ENCODE results near the gene LMTK3. TPM values are rescaled to one million over a fixed set of nuclear protein-coding genes. Genes with fewer than 3 reads are reported as not detected.

Gene LMTK3
- total and polyA plus RNA-seq, 2 of the 13 experiments (the other 11 are each of a cell fraction or from before 2014, with no cell fraction given), result 0.18 to 0.29 TPM

DNA sequence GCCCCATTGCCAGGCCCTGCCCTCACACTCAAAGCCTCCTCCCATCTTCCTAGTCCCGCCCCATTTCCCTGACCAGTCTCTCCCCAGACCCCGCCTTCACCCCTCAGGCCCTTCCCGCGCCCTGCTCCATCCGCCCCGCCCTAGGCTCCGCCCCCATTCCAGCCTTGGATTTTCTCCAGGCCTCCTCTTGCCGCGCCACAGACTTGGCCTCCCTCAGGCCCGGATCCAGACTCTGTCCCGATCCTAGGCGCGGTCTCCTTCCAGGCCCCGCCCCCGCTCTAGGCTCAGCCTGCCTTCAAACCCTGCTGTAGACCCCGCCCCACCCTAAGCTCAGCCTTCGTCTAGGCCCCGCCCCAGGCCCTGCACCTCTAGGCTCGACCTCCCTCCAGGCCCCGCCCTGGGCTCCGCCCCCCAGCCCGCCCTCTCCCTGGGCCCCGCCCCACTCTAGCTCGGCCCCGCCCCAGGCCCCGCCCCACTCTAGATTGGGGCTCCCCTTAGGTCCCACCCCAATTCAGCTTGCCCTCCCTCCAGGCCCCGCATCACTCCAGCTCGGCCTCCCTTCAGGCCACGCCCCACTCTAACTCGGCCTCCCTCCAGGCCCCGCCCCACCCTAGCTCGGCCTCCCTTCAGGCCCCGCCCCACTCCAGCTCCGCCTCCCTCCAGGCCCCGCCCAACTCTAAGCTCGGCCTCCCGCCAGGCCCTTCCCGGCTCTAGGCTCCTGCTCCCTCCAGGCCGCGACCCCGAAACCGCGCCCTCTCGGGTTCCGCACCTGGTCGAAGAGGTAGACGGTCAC is 18.5 kb downstream of the LMTK3 start (continued):
- TF ChIP-seq ZNF724P (CRISPR knock-in tag; IDR thresholded peaks at IDR 0.05; ENCODE audit: borderline replicate concordance), result 0 out of 2 replicates have a peak, but pooled peaks have one; percentile 24
- TF ChIP-seq SP1 (IDR thresholded peaks at IDR 0.05), result no peak
- peak; percentile 72 for TF ChIP-seq SP1 (CRISPR knock-in tag; IDR thresholded peaks at IDR 0.05)
- TF ChIP-seq, protein P1, sequence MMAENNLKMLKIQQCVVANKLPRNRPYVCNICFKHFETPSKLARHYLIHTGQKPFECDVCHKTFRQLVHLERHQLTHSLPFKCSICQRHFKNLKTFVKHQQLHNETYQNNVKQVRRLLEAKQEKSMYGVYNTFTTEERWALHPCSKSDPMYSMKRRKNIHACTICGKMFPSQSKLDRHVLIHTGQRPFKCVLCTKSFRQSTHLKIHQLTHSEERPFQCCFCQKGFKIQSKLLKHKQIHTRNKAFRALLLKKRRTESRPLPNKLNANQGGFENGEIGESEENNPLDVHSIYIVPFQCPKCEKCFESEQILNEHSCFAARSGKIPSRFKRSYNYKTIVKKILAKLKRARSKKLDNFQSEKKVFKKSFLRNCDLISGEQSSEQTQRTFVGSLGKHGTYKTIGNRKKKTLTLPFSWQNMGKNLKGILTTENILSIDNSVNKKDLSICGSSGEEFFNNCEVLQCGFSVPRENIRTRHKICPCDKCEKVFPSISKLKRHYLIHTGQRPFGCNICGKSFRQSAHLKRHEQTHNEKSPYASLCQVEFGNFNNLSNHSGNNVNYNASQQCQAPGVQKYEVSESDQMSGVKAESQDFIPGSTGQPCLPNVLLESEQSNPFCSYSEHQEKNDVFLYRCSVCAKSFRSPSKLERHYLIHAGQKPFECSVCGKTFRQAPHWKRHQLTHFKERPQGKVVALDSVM (CRISPR knock-in tag; IDR thresholded peaks at IDR 0.05), result peak; percentile 83
- TF ChIP-seq, protein P2, sequence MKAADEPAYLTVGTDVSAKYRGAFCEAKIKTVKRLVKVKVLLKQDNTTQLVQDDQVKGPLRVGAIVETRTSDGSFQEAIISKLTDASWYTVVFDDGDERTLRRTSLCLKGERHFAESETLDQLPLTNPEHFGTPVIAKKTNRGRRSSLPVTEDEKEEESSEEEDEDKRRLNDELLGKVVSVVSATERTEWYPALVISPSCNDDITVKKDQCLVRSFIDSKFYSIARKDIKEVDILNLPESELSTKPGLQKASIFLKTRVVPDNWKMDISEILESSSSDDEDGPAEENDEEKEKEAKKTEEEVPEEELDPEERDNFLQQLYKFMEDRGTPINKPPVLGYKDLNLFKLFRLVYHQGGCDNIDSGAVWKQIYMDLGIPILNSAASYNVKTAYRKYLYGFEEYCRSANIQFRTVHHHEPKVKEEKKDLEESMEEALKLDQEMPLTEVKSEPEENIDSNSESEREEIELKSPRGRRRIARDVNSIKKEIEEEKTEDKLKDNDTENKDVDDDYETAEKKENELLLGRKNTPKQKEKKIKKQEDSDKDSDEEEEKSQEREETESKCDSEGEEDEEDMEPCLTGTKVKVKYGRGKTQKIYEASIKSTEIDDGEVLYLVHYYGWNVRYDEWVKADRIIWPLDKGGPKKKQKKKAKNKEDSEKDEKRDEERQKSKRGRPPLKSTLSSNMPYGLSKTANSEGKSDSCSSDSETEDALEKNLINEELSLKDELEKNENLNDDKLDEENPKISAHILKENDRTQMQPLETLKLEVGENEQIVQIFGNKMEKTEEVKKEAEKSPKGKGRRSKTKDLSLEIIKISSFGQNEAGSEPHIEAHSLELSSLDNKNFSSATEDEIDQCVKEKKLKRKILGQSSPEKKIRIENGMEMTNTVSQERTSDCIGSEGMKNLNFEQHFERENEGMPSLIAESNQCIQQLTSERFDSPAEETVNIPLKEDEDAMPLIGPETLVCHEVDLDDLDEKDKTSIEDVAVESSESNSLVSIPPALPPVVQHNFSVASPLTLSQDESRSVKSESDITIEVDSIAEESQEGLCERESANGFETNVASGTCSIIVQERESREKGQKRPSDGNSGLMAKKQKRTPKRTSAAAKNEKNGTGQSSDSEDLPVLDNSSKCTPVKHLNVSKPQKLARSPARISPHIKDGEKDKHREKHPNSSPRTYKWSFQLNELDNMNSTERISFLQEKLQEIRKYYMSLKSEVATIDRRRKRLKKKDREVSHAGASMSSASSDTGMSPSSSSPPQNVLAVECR (CRISPR knock-in tag; IDR thresholded peaks at IDR 0.05; ENCODE audit: borderline replicate concordance), result no peak
- TF ChIP-seq SP4 (CRISPR knock-in tag; IDR thresholded peaks at IDR 0.05), result peak; percentile 37; the same call in 1 of the 2 replicates
- TF ChIP-seq ATF7-NPFF (CRISPR knock-in tag; IDR thresholded peaks at IDR 0.05; ENCODE audit: low read depth), result 0 out of 2 replicates have a peak, but pooled peaks have one; percentile 29
- TF ChIP-seq, protein P3, sequence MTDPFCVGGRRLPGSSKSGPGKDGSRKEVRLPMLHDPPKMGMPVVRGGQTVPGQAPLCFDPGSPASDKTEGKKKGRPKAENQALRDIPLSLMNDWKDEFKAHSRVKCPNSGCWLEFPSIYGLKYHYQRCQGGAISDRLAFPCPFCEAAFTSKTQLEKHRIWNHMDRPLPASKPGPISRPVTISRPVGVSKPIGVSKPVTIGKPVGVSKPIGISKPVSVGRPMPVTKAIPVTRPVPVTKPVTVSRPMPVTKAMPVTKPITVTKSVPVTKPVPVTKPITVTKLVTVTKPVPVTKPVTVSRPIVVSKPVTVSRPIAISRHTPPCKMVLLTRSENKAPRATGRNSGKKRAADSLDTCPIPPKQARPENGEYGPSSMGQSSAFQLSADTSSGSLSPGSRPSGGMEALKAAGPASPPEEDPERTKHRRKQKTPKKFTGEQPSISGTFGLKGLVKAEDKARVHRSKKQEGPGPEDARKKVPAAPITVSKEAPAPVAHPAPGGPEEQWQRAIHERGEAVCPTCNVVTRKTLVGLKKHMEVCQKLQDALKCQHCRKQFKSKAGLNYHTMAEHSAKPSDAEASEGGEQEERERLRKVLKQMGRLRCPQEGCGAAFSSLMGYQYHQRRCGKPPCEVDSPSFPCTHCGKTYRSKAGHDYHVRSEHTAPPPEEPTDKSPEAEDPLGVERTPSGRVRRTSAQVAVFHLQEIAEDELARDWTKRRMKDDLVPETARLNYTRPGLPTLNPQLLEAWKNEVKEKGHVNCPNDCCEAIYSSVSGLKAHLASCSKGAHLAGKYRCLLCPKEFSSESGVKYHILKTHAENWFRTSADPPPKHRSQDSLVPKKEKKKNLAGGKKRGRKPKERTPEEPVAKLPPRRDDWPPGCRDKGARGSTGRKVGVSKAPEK (CRISPR knock-in tag; IDR thresholded peaks at IDR 0.05; ENCODE audit: borderline replicate concordance), result no peak

Measured in HepG2 (cell line).